ENCODE measurements around the gene EIF3A.

DNA sequence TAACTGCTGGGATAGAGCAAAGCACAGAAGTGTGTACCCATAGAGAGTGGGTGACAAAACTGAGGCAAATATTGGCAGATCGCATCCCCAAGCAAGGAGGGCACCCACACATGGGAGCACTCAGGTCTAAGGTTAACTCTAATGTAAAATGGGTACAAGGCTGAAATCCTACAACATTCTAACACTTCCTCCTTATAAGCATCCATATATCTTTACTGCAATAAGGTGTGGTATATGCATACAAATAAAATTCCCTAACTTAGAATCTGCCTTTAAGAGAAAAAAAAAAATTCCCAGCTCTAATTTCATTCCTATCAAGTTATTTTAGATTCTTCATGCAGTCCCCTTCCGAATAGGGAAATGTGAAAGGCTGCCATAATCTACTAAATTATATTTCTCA, 18.7 kb downstream of the EIF3A start:
- TF ChIP-seq, protein P1, sequence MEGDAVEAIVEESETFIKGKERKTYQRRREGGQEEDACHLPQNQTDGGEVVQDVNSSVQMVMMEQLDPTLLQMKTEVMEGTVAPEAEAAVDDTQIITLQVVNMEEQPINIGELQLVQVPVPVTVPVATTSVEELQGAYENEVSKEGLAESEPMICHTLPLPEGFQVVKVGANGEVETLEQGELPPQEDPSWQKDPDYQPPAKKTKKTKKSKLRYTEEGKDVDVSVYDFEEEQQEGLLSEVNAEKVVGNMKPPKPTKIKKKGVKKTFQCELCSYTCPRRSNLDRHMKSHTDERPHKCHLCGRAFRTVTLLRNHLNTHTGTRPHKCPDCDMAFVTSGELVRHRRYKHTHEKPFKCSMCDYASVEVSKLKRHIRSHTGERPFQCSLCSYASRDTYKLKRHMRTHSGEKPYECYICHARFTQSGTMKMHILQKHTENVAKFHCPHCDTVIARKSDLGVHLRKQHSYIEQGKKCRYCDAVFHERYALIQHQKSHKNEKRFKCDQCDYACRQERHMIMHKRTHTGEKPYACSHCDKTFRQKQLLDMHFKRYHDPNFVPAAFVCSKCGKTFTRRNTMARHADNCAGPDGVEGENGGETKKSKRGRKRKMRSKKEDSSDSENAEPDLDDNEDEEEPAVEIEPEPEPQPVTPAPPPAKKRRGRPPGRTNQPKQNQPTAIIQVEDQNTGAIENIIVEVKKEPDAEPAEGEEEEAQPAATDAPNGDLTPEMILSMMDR (IDR thresholded peaks at IDR 0.05): no peak
- TF ChIP-seq POLR2A (IDR thresholded peaks at IDR 0.05) (no peak), POLR2AphosphoS5 (IDR thresholded peaks at IDR 0.05) (no peak), EP300 (IDR thresholded peaks at IDR 0.05) (no peak)

All from upper lobe of left lung (tissue), 4 donors.